K562 (cell line): ENCODE results near the gene XRCC5. TPM values are rescaled to one million over a fixed set of nuclear protein-coding genes. Genes with fewer than 3 reads are reported as not detected.

Experiments
- ATAC-seq: fragments of 200-7000 bp; cut with Tn5 transposase; 3 replicates; pipeline ENCODE4 v1.9.1; 2020; ENCODE audit warnings: moderate library complexity
- BruUV-seq: library from RNA; stranded (reverse); fragments of 400-500 nt; replicated peaks from 2 replicates; lab custom pipeline; 2021; lab: Mats Ljungman, UMichigan
- CTCF ChIA-PET: fragments of 300-600 bp; formaldehyde crosslinking; extraction: SDS; loops from one replicate; lab custom pipeline; 2021; ENCODE audit warnings: low intra/inter-chr PET ratio; lab: Yijun Ruan, JAX
- POLR2A ChIA-PET: fragments of 300-600, 350-650 bp; sonication (Branson Sonifier 250); formaldehyde crosslinking; extraction: SDS; loops from one replicate; lab custom pipeline; 2021; ENCODE audit warnings: antibody characterized with exemption, inconsistent platforms; lab: Yijun Ruan, JAX
- DNase-seq, 4 experiments: peaks; one replicate each; pipeline versions ENCODE4 v3.0.0 to v3.0.0-alpha.2; 2011 to 2018; ENCODE audit warnings: low spot score in 3 of 4, mixed read lengths in 3 of 4; ENCODE audit errors: extremely low read depth in 1 of 4
- FAIRE-seq: peaks from 2 replicates; lab custom pipeline; 2011; peaks lifted over from hg19 to GRCh38; lab: Jason Lieb, UNC
- H2AFZ ChIP-seq: 2 replicates; pipeline ENCODE4 v1.6.0; 2011; ENCODE audit warnings: low read depth, low read length, control low read depth, inconsistent platforms
- H3K27ac ChIP-seq: fragments of 200-600 bp; 3 replicates; pipeline ENCODE4 v1.8.0; 2011; ENCODE audit warnings: low read depth, mild to moderate bottlenecking, control low read depth, inconsistent platforms, low read length, moderate library complexity, mixed read lengths; ENCODE audit errors: extremely low read depth
- H3K27me3 ChIP-seq, 2 experiments: fragments of 300-600 bp in 1 of 2; 2 replicates in 1 of 2; 3 replicates in 1 of 2; pipeline versions ENCODE4 v1.6.0 to v1.8.0; 2011; ENCODE audit warnings: inconsistent platforms in 2 of 2, low read length in 2 of 2, mild to moderate bottlenecking in 1 of 2, mixed read lengths in 1 of 2, moderate library complexity in 1 of 2; ENCODE audit not compliant: control insufficient read depth in 2 of 2, insufficient read depth in 2 of 2
- H3K36me3 ChIP-seq: fragments of 300-600 bp; 3 replicates; pipeline ENCODE4 v1.8.0; 2011; ENCODE audit warnings: mild to moderate bottlenecking, low read length, inconsistent platforms; ENCODE audit not compliant: control insufficient read depth, insufficient read depth
- H3K4me1 ChIP-seq, 2 experiments: fragments of 200-600 bp in 1 of 2; replicated peaks in 1 of 2; 2 replicates in 1 of 2; 3 replicates in 1 of 2; pipeline versions ENCODE4 v1.5.1 to v1.8.0; 2011; ENCODE audit warnings: inconsistent platforms in 2 of 2, low read length in 2 of 2, mild to moderate bottlenecking in 1 of 2, mixed read lengths in 1 of 2, moderate library complexity in 1 of 2; ENCODE audit not compliant: control insufficient read depth in 2 of 2, insufficient read depth in 2 of 2
- H3K4me2 ChIP-seq: 2 replicates; pipeline ENCODE4 v1.6.1; 2011; ENCODE audit warnings: low read length, control low read depth, inconsistent platforms, mixed read lengths; ENCODE audit not compliant: insufficient read depth
- H3K4me3 ChIP-seq: fragments of 200-600 bp; sonication (generic), shearing (Covaris generic); 2 replicates; pipeline ENCODE4 v1.5.1; 2016; ENCODE audit warnings: control low read depth, inconsistent platforms
- H3K79me2 ChIP-seq: fragments of 200-600 bp; 3 replicates; pipeline ENCODE4 v1.8.0; 2011; ENCODE audit warnings: low read length, inconsistent platforms; ENCODE audit not compliant: control insufficient read depth, insufficient read depth
- H3K9ac ChIP-seq, 2 experiments: 2 replicates each; pipeline versions ENCODE4 v1.6.0 to v1.6.1; 2011; ENCODE audit warnings: low read depth in 2 of 2, low read length in 2 of 2, control low read depth in 1 of 2, inconsistent platforms in 1 of 2, mild to moderate bottlenecking in 1 of 2, mixed read lengths in 1 of 2; ENCODE audit not compliant: insufficient read depth in 1 of 2
- H3K9me1 ChIP-seq: one replicate; pipeline ENCODE4 v1.6.0; 2011; ENCODE audit warnings: inconsistent platforms, mild to moderate bottlenecking, low read length, moderate library complexity; ENCODE audit not compliant: control insufficient read depth, insufficient read depth
- H3K9me3 ChIP-seq: replicated peaks from 2 replicates; pipeline ENCODE4 v1.5.1; 2011; ENCODE audit warnings: low read depth, low read length, inconsistent platforms; ENCODE audit not compliant: control insufficient read depth, insufficient read depth
- H4K20me1 ChIP-seq: replicated peaks from 2 replicates; pipeline ENCODE4 v1.6.1; 2011; ENCODE audit warnings: low read length, inconsistent platforms, mixed read lengths; ENCODE audit not compliant: control insufficient read depth, insufficient read depth
- ATF3 ChIP-seq, 2 experiments: fragments of 450-650 bp in 1 of 2; sonication (generic) in 1 of 2; formaldehyde crosslinking in 1 of 2; IDR thresholded peaks in 1 of 2; conservative IDR thresholded peaks in 1 of 2; 2 replicates each; pipeline versions ENCODE4 v1.6.1 to v1.8.1; 2016 to 2023; ENCODE audit warnings: mild to moderate bottlenecking in 2 of 2, moderate library complexity in 2 of 2, inconsistent platforms in 1 of 2, missing genetic modification reagents in 1 of 2
- MTA2 ChIP-seq: fragments of 450-650 bp; IDR thresholded peaks from 2 replicates; pipeline ENCODE4 v1.6.1; 2016; ENCODE audit warnings: low read depth
- POLR2AphosphoS2 ChIP-seq: IDR thresholded peaks from 2 replicates; pipeline ENCODE4 v1.6.1; 2012; ENCODE audit warnings: low read length, improper control_type of control experiment
- POLR2AphosphoS5 ChIP-seq: IDR thresholded peaks from 2 replicates; pipeline ENCODE4 v1.6.1; 2011; ENCODE audit warnings: mild to moderate bottlenecking, low read depth, low read length, moderate library complexity; ENCODE audit not compliant: control insufficient read depth, insufficient read depth
- POLR2B ChIP-seq: fragments of 450-650 bp; IDR thresholded peaks from 2 replicates; pipeline ENCODE4 v1.6.1; 2018; ENCODE audit warnings: low read depth; ENCODE audit not compliant: partially characterized antibody
- SMAD2 ChIP-seq: fragments of 150-350 bp; IDR thresholded peaks from 2 replicates; pipeline ENCODE4 v1.6.1; 2014; ENCODE audit warnings: low read depth, mild to moderate bottlenecking, low read length
- WGBS: fragments of 100-300 bp; shearing (Covaris generic); methylation state at CpG from one replicate; pipeline ENCODE4 v1.1.6; 2016; ENCODE audit warnings: low coverage, mixed read lengths; ENCODE audit not compliant: insufficient coverage; ENCODE audit errors: missing lambda C conversion rate; 5-methylcytosine and 5-hydroxymethylcytosine counted together
- in situ Hi-C: fragments of 300-500 bp; cut with MboI; formaldehyde crosslinking; loops from 4 replicates; pipeline ENCODE4 v1.15.0; 2018; ENCODE audit warnings: inconsistent platforms, mixed read lengths
- intact Hi-C: fragments of 100-400 bp; cut with micrococcal nuclease; formaldehyde crosslinking; loops from 2 replicates; pipeline ENCODE4 v1.14.2; 2022
- polyA plus RNA-seq, 8 experiments: library from polyadenylated mRNA; depleted of rRNA in 4 of 8; stranded (reverse) in 5 of 8; unstranded in 3 of 8; fragments of >200 nt; fragmentation: Nextera tagmentation in 2 of 8; fragmentation: Illumina TruSeq in 1 of 8; extraction: Ambion mirVana in 2 of 8; extraction: Trizol in 1 of 8; gene quantifications; 2 replicates each; pipeline versions ENCODE4 v1.2.1 to v1.2.3, GENCODE V29; 2011 to 2014; ENCODE audit warnings: inconsistent platforms in 1 of 8, missing spikeins in 1 of 8
- total RNA-seq, 7 experiments: library from RNA; depleted of rRNA in 6 of 7; stranded (reverse); fragments of >200 nt in 6 of 7; fragmentation: Illumina TruSeq in 2 of 7; extraction: Trizol in 2 of 7; gene quantifications; 2 replicates each; pipeline versions ENCODE4 v1.2.1 to v1.2.3, GENCODE V29; 2011 to 2021; ENCODE audit warnings: low replicate concordance in 1 of 7
- TF ChIP-seq, protein P1 (sequence below): sonication (generic); formaldehyde crosslinking; IDR thresholded peaks from 2 replicates; pipeline ENCODE4 v1.8.0; 2022; ENCODE audit warnings: mild to moderate bottlenecking, low read depth, missing genetic modification reagents

Gene XRCC5
- total and polyA plus RNA-seq, 9 of the 15 experiments (the other 6 are each of a cell fraction or from before 2014, with no cell fraction given): 168 to 551 (median 297) TPM

DNA sequence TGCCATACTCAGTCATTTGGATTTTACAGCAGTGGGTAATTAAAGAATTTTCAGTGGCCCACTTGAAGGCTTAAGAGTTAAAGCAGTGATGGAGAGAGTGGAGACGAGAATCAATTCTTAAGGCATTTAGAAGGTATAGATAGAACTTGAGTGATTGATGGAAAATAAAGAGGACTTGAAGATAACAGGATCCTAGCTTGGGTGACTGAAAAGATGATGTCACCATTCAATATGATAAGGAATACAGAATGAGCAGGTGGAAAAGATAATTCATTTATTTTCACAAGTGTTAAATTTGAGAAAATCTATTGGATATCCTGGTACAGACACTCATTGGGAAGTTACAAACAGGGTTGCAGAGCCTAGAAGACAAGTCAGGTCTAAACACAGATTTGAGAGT, 35.2 kb downstream of the XRCC5 start:
- Histone ChIP-seq H3K27me3 (no peaks in the 10 kb centered on the region), H3K4me2 (no peak overlapping the region), H3K9me1 (no peaks in the 10 kb centered on the region), H2AFZ (no peak overlapping the region), H3K36me3 (peaks cover 96% of the 10 kb centered on the region), H4K20me1 (0 out of 2 replicates have a peak, but pooled peaks cover under 1% of the 10 kb centered on the region), H3K79me2 (no peaks in the 10 kb centered on the region), H3K4me1 (no peaks in the 10 kb centered on the region), H3K9me3 (no peaks in the 10 kb centered on the region), H3K27ac (no peak overlapping the region), H3K9ac (no peak overlapping the region), H3K4me3 (no peak overlapping the region)
- TF ChIP-seq ATF3 (IDR thresholded peaks at IDR 0.05): peak; percentile 27; the same call in 1 of the 2 replicates
- TF ChIP-seq ATF3 (CRISPR knock-in tag; conservative IDR thresholded peaks at IDR 0.05): no peak
- no peak for TF ChIP-seq MTA2
- FAIRE-seq: no peak
- in situ Hi-C loops: no loop called here
- ChIA-PET CTCF (no interaction called here), POLR2A (interaction anchor here (1.4 kb wide), 1 partner anchor 9 kb away, joined by 3 read pairs; no protein-coding TSS in a partner anchor)
- ATAC-seq: no peak
- WGBS: 89% methylated on average over 1 of the region's 1 CpG
- intact Hi-C loops: no loop called here
- no TSS peak for BruUV-seq
- no peak for DNase-seq

- Histone ChIP-seq H2AFZ (no peak overlapping the region), H3K36me3 (peaks cover 96% of the 10 kb centered on the region), H3K79me2 (no peaks in the 10 kb centered on the region), H3K27ac (no peak overlapping the region), H3K4me3 (no peak overlapping the region), H3K4me2 (no peak overlapping the region), H3K9me1 (no peaks in the 10 kb centered on the region), H3K4me1 (no peaks in the 10 kb centered on the region), H3K27me3 (no peaks in the 10 kb centered on the region), H3K9ac (no peak overlapping the region), H3K9me3 (no peaks in the 10 kb centered on the region), H4K20me1 (0 out of 2 replicates have a peak, but pooled peaks cover 3% of the 10 kb centered on the region)
- FAIRE-seq: no peak
- ChIA-PET CTCF (no interaction called here), POLR2A (interaction anchor here (1.4 kb wide), 1 partner anchor 9 kb away, joined by 3 read pairs; no protein-coding TSS in a partner anchor)
- whole genome bisulfite sequencing: 91% methylated on average over 4 of the region's 4 CpGs
- no TSS peak for BruUV-seq
- in situ Hi-C loops (no loop called here), intact Hi-C loops (no loop called here)
- DNase-seq: no peak
- ATAC-seq: no peak
- TF ChIP-seq POLR2AphosphoS5 (peak; percentile 32; the same call in 1 of the 2 replicates), POLR2B (peak; percentile 29), POLR2AphosphoS2 (0 out of 2 replicates have a peak, but pooled peaks have one; percentile 54), SMAD2 (no peak)
- TF ChIP-seq, protein P1, sequence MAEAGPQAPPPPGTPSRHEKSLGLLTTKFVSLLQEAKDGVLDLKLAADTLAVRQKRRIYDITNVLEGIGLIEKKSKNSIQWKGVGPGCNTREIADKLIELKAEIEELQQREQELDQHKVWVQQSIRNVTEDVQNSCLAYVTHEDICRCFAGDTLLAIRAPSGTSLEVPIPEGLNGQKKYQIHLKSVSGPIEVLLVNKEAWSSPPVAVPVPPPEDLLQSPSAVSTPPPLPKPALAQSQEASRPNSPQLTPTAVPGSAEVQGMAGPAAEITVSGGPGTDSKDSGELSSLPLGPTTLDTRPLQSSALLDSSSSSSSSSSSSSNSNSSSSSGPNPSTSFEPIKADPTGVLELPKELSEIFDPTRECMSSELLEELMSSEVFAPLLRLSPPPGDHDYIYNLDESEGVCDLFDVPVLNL (CRISPR knock-in tag): no peak
These were observed 35.7 kb downstream of the XRCC5 start for GRCh38 chr2:216144857-216145256.
